Measurements from ENCODE around the gene CNGA4.

CNGA4 gene

DNA sequence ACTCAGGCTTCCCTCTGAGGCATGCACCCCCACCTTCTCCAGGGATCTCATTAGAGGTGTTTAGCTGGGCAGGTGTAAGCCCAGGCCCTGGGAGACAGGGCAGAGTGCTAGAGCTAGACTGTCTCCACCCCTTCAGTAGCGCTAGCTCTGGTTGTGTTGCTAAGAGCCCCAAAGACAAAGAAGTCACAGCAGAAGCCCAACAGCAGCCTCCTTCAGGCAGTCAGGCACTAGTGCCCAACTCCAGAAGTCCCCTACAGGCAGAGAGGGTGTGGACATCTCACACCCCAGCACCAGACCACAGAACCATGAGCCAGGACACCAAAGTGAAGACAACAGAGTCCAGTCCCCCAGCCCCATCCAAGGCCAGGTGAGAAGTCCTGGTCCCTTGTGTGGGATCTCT is at the start of gene CNGA4:
Gene CNGA4, plus strand, starts transcription at position 188 of the 400 bp plus-strand sequence. Its CDS starts 118 bp downstream, at position 306.
- DNase-seq, result no peak

DNA sequence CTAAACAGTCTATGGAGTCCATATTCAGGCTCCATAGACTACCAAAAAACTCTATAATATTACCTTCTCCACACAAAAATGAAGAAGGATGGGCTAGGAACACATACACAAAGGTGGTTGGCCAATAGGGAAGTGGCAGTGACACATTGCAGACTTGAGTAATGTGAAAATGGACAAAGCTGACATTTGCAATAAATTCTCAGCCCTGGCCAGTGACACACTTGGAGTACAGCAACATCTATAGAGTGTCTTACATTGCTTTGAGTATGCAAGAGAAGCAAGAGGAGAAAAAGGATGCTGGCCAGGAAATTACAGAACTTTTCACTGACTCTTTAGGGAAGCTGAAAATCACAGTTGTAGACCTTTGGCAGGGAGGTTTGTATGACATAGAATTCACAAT is 47.1 kb upstream of the CNGA4 start:
- DNase-seq, result no peak

DNA sequence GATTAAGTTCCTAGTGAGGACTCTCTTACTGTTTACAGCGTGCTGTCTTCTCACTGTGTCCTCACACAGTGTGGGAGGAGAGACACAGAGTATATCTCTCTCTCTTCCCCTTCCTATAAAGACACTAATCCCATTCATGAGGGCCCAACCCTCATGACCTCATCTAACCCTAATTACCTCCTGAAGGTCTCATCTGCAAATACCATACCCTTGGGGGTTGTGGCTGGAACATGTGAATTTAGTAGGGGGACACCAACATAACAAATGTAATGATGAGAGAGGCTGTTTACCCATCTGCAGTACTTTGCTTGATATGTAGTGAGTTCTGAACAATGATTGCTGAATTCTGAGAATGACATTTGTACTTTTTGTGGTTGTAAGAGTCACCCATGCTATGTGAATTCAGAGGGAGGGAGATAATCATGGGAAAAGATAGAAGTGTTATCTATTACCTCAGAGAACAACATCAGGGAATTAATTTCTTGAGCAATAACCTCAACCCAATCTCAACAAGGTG is 44.8 kb upstream of the CNGA4 start:
- DNase-seq, result no peak

- DNase-seq, result no peak
Measured at GRCh38 chr11:6196396-6196795, 42.5 kb upstream of the CNGA4 start.

DNA sequence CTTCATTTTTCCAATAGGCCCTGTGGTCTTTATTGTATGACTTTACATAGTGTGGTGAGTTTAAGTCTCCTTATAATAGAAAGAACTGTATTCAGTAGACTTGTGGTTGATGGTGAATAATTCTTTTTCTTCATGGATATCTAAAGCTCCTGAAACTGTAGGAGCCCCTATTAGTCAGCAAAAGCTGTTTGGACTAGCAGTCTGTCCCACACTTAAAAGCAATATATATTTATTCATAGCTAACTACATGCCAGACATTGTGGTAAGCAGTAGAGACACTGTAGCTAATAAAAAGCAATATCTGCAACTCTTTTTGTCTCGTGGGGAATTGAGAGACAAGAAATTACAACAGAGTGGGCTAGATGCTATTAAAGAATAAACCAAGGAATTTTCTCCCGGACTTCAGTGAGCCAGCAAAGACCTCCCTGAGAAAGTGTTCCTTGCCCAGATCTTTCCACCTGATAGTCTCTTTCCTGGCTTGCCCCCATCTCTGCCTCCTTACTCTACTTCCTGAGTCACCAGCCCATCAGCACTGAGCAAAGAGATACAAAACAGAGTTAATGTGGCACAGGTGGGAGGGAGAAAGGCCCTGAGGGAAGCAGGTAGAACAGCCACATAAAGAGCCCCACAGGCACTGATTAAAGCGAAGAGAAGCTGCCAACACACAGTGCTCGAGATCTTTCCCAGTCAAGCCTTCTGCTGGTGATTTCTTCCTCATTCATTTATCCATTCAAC is 41.3 kb upstream of the CNGA4 start:
- DNase-seq, result no peak

DNA sequence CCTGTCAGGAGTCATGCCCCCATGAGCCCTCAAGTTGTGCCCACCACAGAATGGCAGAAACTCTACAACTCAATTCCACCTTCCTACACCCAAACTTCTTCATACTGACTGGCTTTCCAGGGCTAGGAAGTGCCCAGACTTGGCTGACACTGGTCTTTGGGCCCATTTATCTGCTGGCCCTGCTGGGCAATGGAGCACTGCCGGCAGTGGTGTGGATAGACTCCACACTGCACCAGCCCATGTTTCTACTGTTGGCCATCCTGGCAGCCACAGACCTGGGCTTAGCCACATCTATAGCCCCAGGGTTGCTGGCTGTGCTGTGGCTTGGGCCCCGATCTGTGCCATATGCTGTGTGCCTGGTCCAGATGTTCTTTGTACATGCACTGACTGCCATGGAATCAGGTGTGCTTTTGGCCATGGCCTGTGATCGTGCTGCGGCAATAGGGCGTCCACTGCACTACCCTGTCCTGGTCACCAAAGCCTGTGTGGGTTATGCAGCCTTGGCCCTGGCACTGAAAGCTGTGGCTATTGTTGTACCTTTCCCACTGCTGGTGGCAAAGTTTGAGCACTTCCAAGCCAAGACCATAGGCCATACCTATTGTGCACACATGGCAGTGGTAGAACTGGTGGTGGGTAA is 39.6 kb upstream of the CNGA4 start, which contains the start of gene OR52W1:
Gene OR52W1, plus strand, starts transcription at position 51 of the 637 bp plus-strand sequence. Its CDS starts 0 bp downstream, at position 51.
- no peak for DNase-seq

DNA sequence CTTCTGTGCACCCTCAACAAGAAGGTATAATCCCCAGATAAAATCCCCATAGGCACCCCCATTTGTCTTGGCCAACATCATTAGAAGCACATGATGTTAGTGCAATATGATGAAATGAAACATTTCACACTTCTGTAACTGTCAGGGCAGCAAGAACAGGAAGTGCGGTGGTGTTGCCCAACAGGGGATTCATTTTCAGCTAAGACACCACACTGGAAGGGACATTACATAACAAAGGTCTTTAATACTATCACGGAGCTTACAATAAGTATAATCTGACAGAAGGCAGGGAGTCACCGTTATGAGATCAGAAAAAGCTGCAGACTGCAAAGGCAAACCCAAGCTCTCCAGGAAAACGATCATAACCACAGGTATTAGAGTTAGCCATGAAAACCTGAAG is 37.9 kb upstream of the CNGA4 start:
- no peak for DNase-seq

DNA sequence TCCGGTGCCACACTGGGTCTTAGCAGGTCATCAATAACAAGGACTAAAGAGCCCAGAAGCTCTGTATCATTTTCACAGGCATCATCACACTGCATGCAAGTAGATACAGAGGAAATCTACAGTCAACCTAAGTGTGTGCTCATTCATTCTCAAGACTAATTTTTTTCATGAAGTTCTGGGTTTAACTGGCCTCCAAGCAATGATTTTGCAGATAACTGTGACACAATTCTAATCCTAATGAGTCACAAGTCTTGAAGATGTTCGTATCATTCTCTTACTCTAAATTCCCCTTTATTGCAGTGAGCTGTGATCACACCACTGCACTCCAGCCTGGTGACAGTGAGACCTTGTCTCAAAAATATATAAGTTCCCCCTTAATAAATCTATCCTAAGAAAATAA is 37.4 kb upstream of the CNGA4 start:
- no peak for DNase-seq

GRCh38 chr11:6202041-6202440 is 36.8 kb upstream of the CNGA4 start:
- DNase-seq, result no peak

DNA sequence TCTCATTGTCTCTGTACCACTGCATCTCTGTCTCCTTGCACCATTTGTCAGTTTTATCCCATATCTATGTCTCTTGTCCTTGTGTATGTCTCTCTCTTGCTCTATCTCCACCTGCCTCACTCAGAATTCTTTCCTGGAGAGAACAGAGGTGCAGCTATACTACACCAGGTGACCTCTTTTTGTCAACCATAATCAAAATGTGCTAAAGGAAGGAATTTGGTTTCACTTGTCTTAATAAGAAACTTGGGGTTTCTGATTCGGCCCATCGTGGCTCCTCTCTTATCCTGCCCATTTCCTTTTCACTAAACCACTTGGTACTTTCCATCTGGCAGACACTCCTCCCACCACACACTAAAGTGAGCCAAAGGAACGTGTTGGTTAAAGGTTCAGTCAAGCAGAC is 35.6 kb upstream of the CNGA4 start:
- DNase-seq, result no peak

- no peak for DNase-seq
Measured at GRCh38 chr11:6204706-6205105, 34.2 kb upstream of the CNGA4 start.

DNA sequence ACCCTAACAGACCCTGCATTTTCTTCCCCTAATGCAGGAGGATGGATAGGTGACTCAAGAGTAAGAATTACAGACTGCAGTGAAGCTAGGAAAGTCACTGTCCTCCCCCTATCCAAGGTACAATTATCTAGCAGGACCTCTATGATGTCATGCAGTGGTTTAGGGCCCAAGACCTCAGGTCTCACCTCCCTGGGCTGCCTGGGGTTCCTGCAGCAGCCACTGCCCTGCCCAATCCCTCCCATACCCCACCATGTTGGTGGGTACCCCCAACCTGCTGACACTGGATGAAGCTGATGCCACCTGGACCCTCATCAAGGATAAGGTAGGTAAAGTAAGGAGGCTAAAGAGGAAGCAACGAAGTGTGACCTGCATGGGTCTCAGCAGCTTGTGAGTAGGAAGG is 33.5 kb upstream of the CNGA4 start, which contains the start of gene C11orf42:
Gene C11orf42, plus strand, starts transcription at position 192 of the 400 bp plus-strand sequence. Its CDS starts 59 bp downstream, at position 251.
- no peak for DNase-seq

DNA sequence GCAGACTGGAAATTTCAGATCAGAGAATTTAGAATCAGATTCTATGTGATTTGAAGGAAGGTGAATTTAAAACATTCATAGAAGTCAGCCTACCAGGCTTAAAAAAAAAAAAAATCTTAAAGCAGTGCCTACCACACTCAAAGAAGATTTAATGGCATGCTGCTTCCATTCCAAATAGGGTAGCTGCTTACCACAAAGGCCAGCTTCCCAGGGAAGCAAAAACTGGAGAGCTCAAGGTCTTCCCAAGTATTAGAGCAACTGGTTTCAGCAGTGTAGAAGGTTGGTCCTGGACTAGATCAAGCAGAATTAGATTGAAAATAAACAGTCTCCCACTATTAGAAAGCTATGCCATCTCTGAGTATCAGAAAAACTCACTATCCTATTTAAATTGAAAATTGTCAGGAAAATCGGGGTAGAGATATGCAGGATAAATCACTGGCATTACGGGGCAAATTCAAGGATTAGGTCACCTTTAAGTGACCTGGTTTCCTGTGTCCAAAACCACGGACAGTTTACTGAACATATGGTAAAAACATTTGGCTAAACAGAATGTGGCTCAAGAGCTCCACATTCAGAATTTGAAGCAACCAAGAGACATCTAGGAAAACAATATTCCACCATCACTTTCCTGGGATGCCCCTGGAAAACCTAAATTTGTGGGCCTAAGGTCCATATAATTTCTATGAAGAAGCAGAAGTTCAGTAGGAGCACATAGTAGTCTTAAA is 32.3 kb upstream of the CNGA4 start:
- DNase-seq, result no peak

- DNase-seq, result no peak
Measured at GRCh38 chr11:6209801-6210200, 29.1 kb upstream of the CNGA4 start.

DNA sequence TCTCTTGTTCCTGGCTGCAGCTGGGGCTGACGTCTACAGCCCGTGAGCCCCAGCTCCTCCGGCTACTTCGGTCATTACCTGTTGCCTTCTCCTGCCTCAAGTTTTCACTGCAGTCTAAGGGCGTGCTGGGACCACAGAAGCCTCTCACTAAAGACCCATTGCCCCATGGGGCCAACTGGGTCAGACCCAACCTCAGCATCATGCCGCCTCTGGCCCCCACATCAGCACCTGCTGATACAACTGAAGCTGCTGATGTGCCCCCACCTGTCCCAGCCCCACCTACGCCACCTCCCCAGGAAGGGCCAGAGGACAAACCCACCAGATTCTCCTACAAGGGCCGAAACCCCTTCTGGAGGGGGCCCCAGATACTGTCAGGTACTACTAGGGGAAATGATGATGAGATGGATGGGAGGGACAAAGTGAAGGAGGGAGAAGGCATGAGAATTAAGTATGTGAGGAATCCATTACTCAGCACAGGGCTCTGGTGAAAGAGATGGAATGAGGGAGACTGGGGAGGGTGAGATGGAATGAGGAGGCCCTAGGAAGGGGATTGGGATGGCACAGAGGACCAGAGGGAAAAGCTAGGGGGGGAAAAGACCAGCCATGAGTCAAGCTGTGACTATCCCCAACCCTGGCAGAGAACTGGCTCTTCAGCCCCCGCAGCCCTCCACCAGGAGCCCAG is 28.5 kb upstream of the CNGA4 start:
- no peak for DNase-seq

DNA sequence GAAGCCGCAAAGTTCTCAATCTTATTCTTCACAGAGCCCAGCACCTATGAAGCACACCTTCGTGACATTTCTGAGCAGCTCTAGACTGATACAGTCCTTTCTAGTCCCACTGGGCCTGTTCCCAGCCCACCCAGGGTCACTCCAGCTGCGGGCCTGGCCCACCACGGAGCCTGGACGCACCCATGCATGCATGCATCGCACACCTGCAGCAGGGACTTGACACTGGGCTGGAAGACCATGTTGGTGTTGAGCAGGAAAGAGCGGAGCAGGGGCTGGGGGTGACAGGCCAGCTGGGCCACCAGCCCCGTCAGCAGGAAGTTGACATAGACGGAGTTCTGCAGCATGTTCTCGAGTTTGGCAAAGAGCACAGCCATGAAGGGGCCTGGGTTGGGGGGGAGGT is 24.4 kb upstream of the CNGA4 start:
- no peak for DNase-seq

DNA sequence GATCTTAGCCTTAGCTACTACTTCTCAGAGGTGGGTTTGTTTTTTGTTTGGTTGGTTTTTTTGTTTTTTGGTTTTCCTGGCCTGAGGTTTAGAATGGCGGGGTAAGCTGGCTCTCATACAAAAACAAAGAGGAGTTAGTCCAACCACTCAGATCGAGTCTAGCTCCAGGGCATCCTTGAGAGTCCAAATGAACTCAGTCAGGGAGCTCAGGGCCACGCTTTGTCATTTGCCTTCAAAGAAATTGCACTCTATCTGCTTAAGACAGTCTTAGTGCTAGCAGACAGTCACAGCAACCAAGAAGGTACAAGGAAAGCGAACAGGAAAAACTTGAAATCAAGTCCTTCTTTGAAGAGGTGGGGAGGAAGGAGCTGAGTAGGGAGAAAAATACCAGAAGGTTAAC is 22.4 kb upstream of the CNGA4 start:
- DNase-seq, result no peak

GRCh38 chr11:6217722-6218121 is 21.2 kb upstream of the CNGA4 start:
- no peak for DNase-seq

- no peak for DNase-seq
Measured at GRCh38 chr11:6219359-6219758, 19.5 kb upstream of the CNGA4 start.

DNA sequence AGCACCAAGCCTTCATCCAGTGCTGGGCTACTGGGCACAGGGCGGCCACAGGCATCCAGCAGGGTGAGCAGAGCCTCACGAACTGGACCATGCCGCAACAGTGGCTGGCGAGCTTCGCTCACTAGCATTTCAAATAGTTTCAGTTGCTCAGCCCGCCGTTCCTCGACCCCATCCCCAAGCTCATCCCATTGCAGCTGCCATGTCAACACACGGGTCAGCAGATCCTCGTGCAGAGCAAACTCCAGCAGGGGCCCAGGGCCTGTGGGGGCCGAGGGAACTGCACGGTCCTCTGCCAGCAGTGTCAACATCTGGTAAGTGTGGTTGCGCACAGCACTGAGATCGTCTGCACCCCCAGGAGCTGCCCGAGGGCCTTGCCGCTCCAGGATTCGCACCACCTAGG is 15.0 kb upstream of the CNGA4 start:
- no peak for DNase-seq

GRCh38 chr11:6224421-6224820 is 14.5 kb upstream of the CNGA4 start:
- DNase-seq, result no peak

DNA sequence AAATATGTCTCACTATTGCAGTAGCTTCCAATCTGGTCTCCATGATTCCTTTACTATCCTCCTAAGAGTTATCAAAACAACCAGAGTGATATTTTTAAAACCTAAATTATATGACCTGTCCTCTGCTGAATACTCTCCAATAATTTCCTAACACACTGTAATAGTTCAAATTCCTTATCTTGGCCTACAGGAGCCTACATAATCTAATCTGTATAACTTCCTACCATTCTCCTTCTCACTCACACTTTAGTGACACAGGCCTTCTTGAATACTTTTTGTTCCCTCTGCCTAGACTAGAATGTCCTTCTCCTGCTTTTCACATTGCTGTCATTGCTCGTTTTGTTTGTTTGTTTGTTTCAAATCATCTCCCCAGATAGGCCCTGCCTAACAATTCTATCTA is 13.9 kb upstream of the CNGA4 start:
- no peak for DNase-seq

DNA sequence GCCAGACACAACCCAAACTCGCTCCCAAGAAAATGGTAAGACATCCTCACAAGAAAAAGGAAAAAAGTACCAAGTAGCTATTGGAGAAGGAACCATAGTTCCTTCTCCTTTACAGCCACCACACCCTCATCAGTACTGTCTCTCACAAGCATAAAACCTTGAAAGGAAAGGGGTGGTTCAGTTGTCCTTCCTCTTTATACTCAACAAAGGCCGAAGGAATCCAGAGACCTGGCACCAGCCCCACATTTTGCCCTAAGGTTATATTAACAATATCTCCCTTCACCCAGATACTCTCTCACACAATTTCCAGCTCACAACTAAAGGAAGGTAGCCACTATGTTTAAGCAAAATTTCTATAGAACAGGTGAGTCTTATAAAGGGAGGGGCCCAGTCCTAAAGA is 13.0 kb upstream of the CNGA4 start:
- no peak for DNase-seq
